Upper lobe of right lung (tissue), 1 donor: ENCODE measurements around the gene ZSWIM3. TPM values are rescaled to one million over a fixed set of nuclear protein-coding genes. Genes with fewer than 3 reads are reported as not detected.
A peak's percentile ranks its signal among the peaks of the same experiment; 100 is the strongest.
"Not testable (repeated sequence)": the region's sequence is repeated elsewhere in the genome, so short reads cannot be mapped to it uniquely, and the experiment has no call there.

ENCODE experiments used
- ATAC-seq: fragments of 200-7000 bp; cut with Tn5 transposase; one replicate; pipeline ENCODE4 v1.9.1; 2020; ENCODE audit warnings: mild to moderate bottlenecking, moderate library complexity
- DNase-seq: peaks from one replicate; pipeline ENCODE4 v3.0.0-alpha.2; 2020
- H3K27ac ChIP-seq: fragments of 200-600 bp; one replicate; pipeline ENCODE4 v1.8.0; 2022
- H3K27me3 ChIP-seq: fragments of 200-600 bp; one replicate; pipeline ENCODE4 v1.8.0; 2022; ENCODE audit warnings: mild to moderate bottlenecking
- H3K36me3 ChIP-seq: fragments of 200-600 bp; one replicate; pipeline ENCODE4 v1.8.0; 2022
- H3K4me1 ChIP-seq: fragments of 200-600 bp; one replicate; pipeline ENCODE4 v1.8.0; 2022
- H3K4me3 ChIP-seq: fragments of 200-600 bp; one replicate; pipeline ENCODE4 v1.8.0; 2022; ENCODE audit warnings: mild to moderate bottlenecking
- H3K9me3 ChIP-seq: fragments of 200-600 bp; one replicate; pipeline ENCODE4 v1.8.0; 2022
- CTCF ChIP-seq: fragments of 200-600 bp; IDR thresholded peaks from one replicate; pipeline ENCODE4 v1.8.0; 2022; ENCODE audit warnings: antibody characterized with exemption
- intact Hi-C: fragments of 100-400 bp; cut with DNase I; formaldehyde crosslinking; loops from one replicate; pipeline ENCODE4 v1.11.0; 2022
- total RNA-seq: library from RNA; stranded (reverse); fragmentation: NEBNext Ultra II Directional; extraction: Animal tissue kit (Norgen Biotek cat#: 25700); gene quantifications from one replicate; pipeline ENCODE4 v1.2.1, GENCODE V29; 2021
- donor health status: DM: no; HTN: yes; CAD: no; lungs with severe emphysema.

Gene ZSWIM3
- total RNA-seq, 1 donor from 2014 or later: 4.0 TPM

GRCh38 chr20:45898285-45898684 is 40.9 kb downstream of the ZSWIM3 start:
- H3K4me1 ChIP-seq: no peaks in the 10 kb centered on the region
- no peak overlapping the region for H3K27ac ChIP-seq
- intact Hi-C loops: no loop called here
- TF ChIP-seq CTCF: no peak
- no peaks in the 10 kb centered on the region for H3K9me3 ChIP-seq
- ATAC-seq: no peak
- H3K36me3 ChIP-seq: peaks cover 67% of the 10 kb centered on the region
- H3K27me3 ChIP-seq: no peaks in the 10 kb centered on the region
- no peak for DNase-seq
- no peak overlapping the region for H3K4me3 ChIP-seq

DNA sequence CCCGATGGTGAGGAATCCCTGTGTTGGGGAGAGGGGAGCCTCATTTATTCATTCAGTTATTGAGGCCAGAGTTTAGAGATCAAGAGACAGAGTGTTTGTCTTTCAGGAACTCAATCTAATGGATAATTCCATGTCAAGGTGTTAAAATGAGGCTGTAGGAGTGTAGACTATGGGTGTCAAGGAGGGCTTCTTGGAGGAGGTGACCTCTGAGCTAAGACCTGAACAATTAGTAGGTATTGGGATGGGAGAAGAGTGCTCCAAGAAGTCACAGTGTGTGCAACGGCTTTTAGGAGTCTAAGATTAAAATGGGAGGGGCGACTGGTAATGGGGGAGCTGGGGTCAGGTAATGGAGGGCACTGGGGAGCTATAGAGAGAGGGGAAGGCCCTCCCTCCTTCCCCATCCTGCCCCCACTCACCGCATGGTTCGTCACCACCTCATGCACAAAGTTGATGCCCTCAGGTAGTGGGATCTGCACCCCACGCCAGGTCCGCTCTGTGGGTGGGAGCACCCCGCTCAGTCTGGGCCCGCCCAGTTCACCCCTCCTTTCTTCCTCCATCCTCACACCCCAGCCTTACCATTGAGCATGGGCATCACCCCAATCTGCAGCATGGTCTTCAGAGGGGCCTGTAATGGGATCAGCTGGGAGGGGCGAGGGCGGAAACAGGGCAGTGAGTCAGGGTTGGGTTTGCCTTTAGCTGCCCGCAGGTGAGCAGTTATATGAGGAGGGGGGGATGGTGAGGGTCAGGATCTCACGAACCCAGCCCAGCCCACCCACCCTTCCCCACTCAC is 41.8 kb downstream of the ZSWIM3 start:
- Histone ChIP-seq H3K36me3 (peaks cover 61% of the 10 kb centered on the region), H3K27ac (no peak overlapping the region), H3K9me3 (no peaks in the 10 kb centered on the region), H3K4me1 (no peaks in the 10 kb centered on the region), H3K4me3 (no peak overlapping the region), H3K27me3 (no peaks in the 10 kb centered on the region)
- ATAC-seq (peak; percentile 11), DNase-seq (no peak)
- TF ChIP-seq CTCF: no peak
- intact Hi-C loops: no loop called here

DNA sequence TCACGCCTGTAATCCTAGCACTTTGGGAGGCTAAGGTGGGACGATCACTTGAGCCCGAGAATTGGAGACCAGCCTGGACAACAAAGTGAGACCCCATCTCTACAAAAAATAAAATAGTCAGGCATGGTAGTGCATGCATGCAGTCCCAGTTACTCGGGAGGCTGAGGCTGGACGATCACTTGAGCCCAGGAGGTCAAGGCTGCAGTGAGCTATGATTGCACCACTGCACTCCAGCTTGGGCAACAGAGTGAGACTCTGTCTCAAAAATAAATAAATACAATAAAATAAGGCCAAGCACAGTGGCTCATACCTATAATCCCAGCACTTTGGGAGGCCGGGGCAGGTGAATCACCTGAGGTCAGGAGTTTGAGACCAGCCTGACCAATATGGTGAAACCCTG is 43.9 kb downstream of the ZSWIM3 start:
- H3K36me3 ChIP-seq: peaks cover 40% of the 10 kb centered on the region
- H3K4me1 ChIP-seq, DNase-seq, ATAC-seq, intact Hi-C loops, H3K9me3 ChIP-seq, H3K27ac ChIP-seq, H3K27me3 ChIP-seq, H3K4me3 ChIP-seq: not testable (repeated sequence)

- no peak for DNase-seq
- ATAC-seq: no peak
- intact Hi-C loops: no loop called here
- Histone ChIP-seq H3K9me3 (no peaks in the 10 kb centered on the region), H3K36me3 (peaks cover 32% of the 10 kb centered on the region), H3K4me3 (no peak overlapping the region), H3K27ac (no peak overlapping the region), H3K27me3 (no peaks in the 10 kb centered on the region), H3K4me1 (no peaks in the 10 kb centered on the region)
- no peak for TF ChIP-seq CTCF
Measured at GRCh38 chr20:45902199-45902701, 44.8 kb downstream of the ZSWIM3 start.

GRCh38 chr20:45904583-45905504 is 47.4 kb downstream of the ZSWIM3 start:
- H3K27ac ChIP-seq: no peak overlapping the region
- no peaks in the 10 kb centered on the region for H3K9me3 ChIP-seq
- H3K27me3 ChIP-seq: no peaks in the 10 kb centered on the region
- peaks cover 12% of the 10 kb centered on the region for H3K36me3 ChIP-seq
- no peak for TF ChIP-seq CTCF
- H3K4me1 ChIP-seq: no peaks in the 10 kb centered on the region
- ATAC-seq (peak; percentile 5), DNase-seq (no peak)
- no peak overlapping the region for H3K4me3 ChIP-seq
- intact Hi-C loops: no loop called here
